Measurements from ENCODE around the gene NRK. TPM values are rescaled to one million over a fixed set of nuclear protein-coding genes. Genes with fewer than 3 reads are reported as not detected.
"Not testable (repeated sequence)": the region's sequence is repeated elsewhere in the genome, so short reads cannot be mapped to it uniquely, and the experiment has no call there.

Gene NRK
- total RNA-seq: 256 TPM

GRCh38 chrX:105822138-105823091 is at the start of gene NRK:
Gene NRK (plus strand): TSS chrX:105822539. CDS start chrX:105822846, 307 bp downstream.
- DNase-seq: peak; percentile 91

GRCh38 chrX:105773801-105774200 is 48.5 kb upstream of the NRK start:
- DNase-seq: peak; percentile 63

GRCh38 chrX:105775679-105776078 is 46.7 kb upstream of the NRK start:
- no peak for DNase-seq

GRCh38 chrX:105781804-105782203 is 40.5 kb upstream of the NRK start:
- peak; percentile 71 for DNase-seq

- not testable (repeated sequence) for DNase-seq
These were observed 25.5 kb upstream of the NRK start for GRCh38 chrX:105796877-105797276.

- no peak for DNase-seq
These were observed 18.4 kb upstream of the NRK start for GRCh38 chrX:105803891-105804290.

GRCh38 chrX:105805655-105806054 is 16.7 kb upstream of the NRK start:
- DNase-seq: not testable (repeated sequence)

GRCh38 chrX:105816517-105816916 is 5.8 kb upstream of the NRK start:
- no peak for DNase-seq

GRCh38 chrX:105820247-105820646 is 2.1 kb upstream of the NRK start:
- DNase-seq: peak; percentile 20

GRCh38 chrX:105821471-105822121 is 743 bp upstream of the NRK start:
- peak; percentile 57 for DNase-seq

- no peak for DNase-seq
These were observed 735 bp downstream of the NRK start for GRCh38 chrX:105823092-105823455.

- no peak for DNase-seq
These were observed 6.7 kb downstream of the NRK start for GRCh38 chrX:105829011-105829410.

GRCh38 chrX:105837232-105837631 is 14.9 kb downstream of the NRK start:
- peak; percentile 87 for DNase-seq

GRCh38 chrX:105845631-105846030 is 23.3 kb downstream of the NRK start:
- DNase-seq: peak; percentile 54

GRCh38 chrX:105850100-105850499 is 27.8 kb downstream of the NRK start:
- not testable (repeated sequence) for DNase-seq

- DNase-seq: no peak
These were observed 43.4 kb downstream of the NRK start for GRCh38 chrX:105865709-105866108.

GRCh38 chrX:105869701-105870100 is 47.4 kb downstream of the NRK start:
- DNase-seq: peak; percentile 24

GRCh38 chrX:105870445-105870844 is 48.1 kb downstream of the NRK start:
- DNase-seq: no peak

GRCh38 chrX:105872941-105873340 is 50.6 kb downstream of the NRK start:
- DNase-seq: peak; percentile 75

GRCh38 chrX:105874790-105875189 is 52.5 kb downstream of the NRK start:
- no peak for DNase-seq

- no peak for DNase-seq
These were observed 54.3 kb downstream of the NRK start for GRCh38 chrX:105876658-105877057.

- DNase-seq: no peak
These were observed 58.2 kb downstream of the NRK start for GRCh38 chrX:105880491-105880890.

GRCh38 chrX:105882581-105883275 is 60.4 kb downstream of the NRK start:
- peak; percentile 85 for DNase-seq

Measured in tongue (tissue), 2 donors.